ENCODE results near the gene CRLF2.

The CRLF2 gene

DNA sequence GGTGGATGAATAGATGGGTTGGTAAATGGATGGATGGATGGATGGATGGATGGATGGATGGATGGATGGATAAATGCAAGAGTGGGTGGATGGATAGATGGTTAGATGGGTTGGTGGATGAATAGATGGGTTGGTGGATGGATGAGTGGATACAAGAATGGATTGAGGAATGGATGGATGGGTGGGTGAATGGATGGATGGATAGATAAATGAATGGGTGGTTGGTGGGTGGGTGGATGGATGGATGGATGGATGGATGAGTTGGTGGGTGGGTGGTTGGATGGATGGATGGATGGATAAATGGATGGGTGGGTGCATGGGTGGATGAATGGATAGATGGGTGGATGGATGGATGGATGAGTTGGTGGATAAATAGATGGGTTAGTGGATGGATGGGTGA is 13.8 kb upstream of the CRLF2 start:
- TF ChIP-seq, protein P1, sequence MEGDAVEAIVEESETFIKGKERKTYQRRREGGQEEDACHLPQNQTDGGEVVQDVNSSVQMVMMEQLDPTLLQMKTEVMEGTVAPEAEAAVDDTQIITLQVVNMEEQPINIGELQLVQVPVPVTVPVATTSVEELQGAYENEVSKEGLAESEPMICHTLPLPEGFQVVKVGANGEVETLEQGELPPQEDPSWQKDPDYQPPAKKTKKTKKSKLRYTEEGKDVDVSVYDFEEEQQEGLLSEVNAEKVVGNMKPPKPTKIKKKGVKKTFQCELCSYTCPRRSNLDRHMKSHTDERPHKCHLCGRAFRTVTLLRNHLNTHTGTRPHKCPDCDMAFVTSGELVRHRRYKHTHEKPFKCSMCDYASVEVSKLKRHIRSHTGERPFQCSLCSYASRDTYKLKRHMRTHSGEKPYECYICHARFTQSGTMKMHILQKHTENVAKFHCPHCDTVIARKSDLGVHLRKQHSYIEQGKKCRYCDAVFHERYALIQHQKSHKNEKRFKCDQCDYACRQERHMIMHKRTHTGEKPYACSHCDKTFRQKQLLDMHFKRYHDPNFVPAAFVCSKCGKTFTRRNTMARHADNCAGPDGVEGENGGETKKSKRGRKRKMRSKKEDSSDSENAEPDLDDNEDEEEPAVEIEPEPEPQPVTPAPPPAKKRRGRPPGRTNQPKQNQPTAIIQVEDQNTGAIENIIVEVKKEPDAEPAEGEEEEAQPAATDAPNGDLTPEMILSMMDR (IDR thresholded peaks at IDR 0.05; ENCODE audit: borderline replicate concordance, control extremely low read depth, extremely low read depth, insufficient read depth, missing control alignments) = no peak
- in situ Hi-C loops (cut with MboI; ENCODE audit: low sequenced_read_pairs, unreplicated experiment) = no loop called here
- no peak for DNase-seq (ENCODE audit: low spot score)

DNA sequence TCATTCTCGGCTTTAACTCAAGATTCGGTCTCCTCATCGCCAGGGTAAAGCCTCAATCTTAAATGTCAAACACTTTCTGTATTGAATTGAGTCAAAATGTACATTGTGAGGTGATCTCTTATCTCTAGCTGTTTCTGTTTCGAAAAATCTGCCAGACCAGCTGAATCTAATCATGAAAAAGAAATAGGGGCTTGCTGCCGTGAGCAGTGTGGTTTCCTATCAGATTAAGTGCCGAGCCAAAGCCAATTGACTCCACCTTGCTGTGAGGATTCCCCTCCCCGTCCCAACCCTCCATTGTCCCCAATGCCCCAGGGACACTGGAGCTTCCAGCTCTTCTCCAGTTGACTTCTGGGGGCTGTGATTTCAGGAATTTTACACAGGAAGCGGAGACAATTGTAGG is 12.5 kb upstream of the CRLF2 start:
- in situ Hi-C loops (cut with MboI; ENCODE audit: low sequenced_read_pairs, unreplicated experiment) = no loop called here
- no peak for DNase-seq (ENCODE audit: low spot score)
- TF ChIP-seq, protein P1 (IDR thresholded peaks at IDR 0.05; ENCODE audit: borderline replicate concordance, control extremely low read depth, extremely low read depth, insufficient read depth, missing control alignments) = no peak

DNA sequence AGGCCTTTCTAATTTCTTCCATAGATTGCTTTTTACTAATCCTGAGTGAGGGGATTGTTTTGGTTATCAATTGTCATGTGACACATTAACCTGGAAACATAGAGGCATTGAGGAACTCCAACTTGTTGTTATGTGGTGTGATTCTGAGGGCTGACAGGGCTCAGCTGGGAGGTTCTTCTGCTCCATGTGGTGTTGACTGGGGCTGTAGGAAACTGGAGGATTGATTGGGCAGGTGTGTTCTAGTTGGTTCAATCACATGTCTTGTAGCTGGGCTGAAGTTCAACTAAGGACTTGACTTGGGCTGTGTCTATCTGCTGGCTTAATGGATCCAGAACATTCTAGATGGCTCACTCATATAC is 10.8 kb upstream of the CRLF2 start:
- TF ChIP-seq, protein P1 (IDR thresholded peaks at IDR 0.05; ENCODE audit: borderline replicate concordance, control extremely low read depth, extremely low read depth, insufficient read depth, missing control alignments) = no peak
- DNase-seq (ENCODE audit: low spot score) = no peak
- in situ Hi-C loops (cut with MboI; ENCODE audit: low sequenced_read_pairs, unreplicated experiment) = no loop called here

DNA sequence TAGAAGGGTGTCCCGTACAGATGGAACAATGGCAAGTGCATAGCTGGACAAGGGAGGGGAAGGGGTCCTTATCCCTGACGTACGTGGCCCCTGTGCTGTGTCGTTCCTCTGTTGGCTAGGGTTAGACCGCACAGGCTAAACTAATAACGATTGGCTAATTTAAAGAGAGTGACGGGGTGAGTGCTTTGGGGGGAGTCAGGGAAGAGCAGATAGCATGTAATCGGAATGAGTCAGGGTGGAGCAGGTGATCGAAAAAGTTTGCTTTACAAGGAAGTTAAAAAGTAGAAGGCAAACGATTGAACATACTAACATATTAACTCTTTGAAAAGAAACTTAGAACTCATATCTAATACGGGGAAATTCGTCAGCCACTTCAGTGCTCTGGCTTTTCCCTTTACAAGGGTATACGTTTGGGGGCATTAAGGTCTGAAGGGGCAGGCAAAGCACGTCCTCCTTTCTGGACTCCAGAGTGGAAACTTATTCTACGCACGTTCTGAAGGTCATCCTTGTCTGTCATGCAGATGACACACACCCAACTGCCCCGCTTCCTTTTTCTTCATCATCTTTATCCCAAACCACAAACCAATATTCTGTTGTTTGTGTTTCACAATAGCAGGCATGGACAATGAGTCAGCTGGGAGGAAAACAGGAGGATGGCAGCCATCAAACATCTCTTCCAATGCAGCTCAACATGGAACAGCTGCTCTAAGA is 10.2 kb upstream of the CRLF2 start:
- no peak for DNase-seq (ENCODE audit: low spot score)
- in situ Hi-C loops (cut with MboI; ENCODE audit: low sequenced_read_pairs, unreplicated experiment) = no loop called here
- TF ChIP-seq, protein P1 (IDR thresholded peaks at IDR 0.05; ENCODE audit: borderline replicate concordance, control extremely low read depth, extremely low read depth, insufficient read depth, missing control alignments) = no peak

DNA sequence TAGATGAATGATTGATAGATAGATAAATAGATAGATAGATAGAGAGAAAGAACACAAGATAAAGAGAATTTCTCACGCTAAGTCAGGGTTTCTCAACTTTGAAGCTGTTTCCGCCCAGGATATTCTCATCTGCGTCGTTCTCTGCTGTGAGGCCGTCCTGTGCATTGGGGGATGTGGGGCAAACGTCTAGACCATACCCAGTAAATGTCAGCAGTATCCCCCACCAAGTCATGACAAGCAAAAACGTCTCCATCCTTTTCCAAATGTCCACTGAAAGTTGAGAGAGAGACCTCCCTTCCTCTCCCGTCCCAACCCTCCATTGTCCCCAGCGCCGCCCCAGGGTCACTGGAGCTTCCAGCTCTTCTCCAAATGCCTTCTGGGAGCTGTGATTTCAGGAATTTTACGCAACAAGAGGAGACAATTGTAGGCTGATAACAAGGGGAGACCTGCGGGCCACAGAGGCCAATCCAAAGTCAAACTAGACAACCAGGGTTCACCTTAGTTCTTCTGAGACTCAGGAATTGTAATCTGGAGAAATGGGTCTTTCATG is 8.9 kb upstream of the CRLF2 start:
- in situ Hi-C loops (cut with MboI; ENCODE audit: low sequenced_read_pairs, unreplicated experiment) = no loop called here
- DNase-seq (ENCODE audit: low spot score) = no peak
- TF ChIP-seq, protein P1 (IDR thresholded peaks at IDR 0.05; ENCODE audit: borderline replicate concordance, control extremely low read depth, extremely low read depth, insufficient read depth, missing control alignments) = no peak

DNA sequence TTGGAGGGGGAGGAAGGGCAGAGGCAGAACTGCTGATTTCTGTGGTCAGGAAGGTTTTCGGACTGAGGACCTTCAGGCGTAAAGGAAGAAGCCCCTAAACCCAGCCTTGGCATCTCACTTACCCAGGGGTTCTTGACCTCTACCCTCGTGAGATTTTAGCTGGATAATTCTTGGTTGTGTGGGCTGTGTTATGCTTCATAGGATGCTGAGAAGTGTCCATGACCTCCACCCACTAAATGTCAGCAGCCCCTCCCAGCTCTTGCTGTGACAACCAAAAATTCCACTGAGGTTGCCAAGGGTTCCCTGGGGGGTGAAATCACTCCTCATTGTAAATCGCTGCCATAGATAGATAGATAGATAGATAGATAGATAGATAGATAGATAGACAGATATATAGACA is 5.8 kb upstream of the CRLF2 start:
- no peak for DNase-seq (ENCODE audit: low spot score)
- TF ChIP-seq, protein P1 (IDR thresholded peaks at IDR 0.05; ENCODE audit: borderline replicate concordance, control extremely low read depth, extremely low read depth, insufficient read depth, missing control alignments) = no peak
- in situ Hi-C loops (cut with MboI; ENCODE audit: low sequenced_read_pairs, unreplicated experiment) = no loop called here
